HG03520 (cell line): Measurements from ENCODE around the gene HCFC1.

Experiments
- ATAC-seq: cut with Tn5 transposase; IDR thresholded peaks from one replicate; pipeline ENCODE4 v1.9.1; 2021; ENCODE audit warnings: mild to moderate bottlenecking, moderate library complexity; ENCODE audit not compliant: unreplicated experiment

The HCFC1 gene

DNA sequence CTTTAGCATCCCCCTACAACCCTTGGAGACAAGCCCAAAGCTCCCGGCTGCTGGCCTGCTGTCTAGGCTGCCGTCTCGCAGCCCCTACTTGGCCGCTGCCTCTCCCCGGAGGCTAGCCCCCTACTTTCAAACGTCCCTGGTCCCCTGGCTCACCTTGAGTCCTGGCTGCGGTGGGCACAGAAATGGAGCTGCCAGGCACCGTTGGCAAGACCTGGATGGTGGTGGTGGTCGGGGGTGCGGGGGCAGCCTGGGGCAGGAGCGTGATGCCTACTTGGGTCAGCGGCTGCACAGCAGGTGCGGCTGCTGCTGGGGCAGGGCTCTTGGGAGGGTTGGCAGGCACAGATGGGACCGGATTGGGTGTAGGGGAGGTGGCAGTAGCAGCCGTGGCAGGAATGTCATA is 12.0 kb downstream of the HCFC1 start:
- ATAC-seq: no peak

DNA sequence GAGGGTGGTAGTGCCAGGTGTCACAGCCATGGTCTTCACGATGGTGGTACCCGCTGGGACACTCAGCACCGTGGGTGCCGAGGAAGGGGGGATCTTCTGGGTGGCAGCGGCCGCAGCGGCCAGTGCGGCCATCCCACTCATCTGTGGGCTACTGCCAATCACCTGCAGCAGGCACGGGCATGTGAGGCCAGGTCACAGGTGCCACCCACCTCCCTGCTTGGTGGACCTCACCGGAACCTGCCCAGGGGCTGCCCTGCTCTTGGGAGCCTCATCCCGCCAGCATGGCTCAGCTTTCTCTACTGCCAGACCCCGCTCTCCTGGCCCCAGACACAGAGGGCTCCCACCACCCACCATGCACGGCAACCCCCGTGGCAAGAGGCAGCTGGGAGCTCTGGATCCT is 13.0 kb downstream of the HCFC1 start:
- ATAC-seq: no peak

DNA sequence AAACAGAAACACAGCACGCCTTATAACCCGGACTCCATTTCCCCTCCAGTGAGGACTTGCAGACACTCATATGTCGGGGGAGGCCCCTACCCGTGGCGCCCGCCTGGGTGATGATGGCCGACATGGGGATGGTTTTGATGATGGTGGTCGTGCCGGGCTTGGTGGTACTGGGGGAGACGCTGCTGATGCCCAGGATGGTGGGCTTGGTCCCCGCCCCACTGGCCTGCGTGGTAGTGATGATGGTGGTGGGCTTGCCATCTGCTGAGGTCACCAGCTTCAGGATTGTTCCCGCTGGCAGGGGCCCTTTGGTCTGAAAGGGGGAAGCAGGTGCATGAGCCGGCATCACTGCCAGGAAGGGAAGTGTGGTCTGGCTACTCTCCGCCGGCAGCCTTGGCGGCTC is 14.4 kb downstream of the HCFC1 start:
- ATAC-seq: no peak

DNA sequence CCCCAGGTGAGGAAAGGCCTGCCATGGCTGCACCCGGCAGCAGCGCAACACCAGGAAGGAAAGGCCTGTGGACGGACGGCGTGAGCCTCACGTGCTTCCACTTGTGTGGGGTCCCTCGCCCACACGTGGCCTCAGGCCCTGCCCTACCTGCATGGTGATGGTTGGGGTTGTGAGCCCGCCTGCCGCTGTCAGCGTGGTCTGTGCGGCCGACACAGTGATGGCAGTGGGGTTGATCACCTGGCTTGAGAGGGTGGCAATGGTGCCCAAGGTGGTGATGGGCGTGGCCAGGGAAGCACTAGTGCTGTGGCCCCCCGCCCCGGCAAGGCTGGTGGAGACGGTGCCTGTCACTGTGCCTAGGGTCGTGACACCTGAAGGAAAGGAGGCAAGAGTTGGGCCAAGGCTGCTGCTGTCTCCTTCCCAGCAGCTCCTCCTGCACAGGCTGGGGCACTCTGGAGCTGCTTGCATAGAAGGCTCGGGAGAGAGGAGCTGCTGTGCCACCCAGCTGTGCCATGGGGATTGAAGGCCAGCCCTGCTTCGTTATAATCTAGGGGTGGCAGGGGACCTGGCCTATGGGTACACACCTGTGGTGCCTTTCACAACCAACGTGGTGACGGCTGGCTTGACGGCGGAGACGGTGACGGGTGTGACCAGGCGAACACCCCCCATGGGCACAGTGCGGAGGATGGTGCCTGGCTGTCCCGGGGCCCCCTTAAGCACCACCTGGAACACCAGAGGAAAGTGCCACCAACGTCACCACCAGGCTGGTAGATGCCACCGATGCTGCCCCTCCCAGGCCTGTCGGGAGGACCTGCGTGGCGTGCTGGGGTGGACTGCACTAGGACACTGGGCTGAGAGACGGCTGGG is 15.3 kb downstream of the HCFC1 start:
- ATAC-seq: no peak

DNA sequence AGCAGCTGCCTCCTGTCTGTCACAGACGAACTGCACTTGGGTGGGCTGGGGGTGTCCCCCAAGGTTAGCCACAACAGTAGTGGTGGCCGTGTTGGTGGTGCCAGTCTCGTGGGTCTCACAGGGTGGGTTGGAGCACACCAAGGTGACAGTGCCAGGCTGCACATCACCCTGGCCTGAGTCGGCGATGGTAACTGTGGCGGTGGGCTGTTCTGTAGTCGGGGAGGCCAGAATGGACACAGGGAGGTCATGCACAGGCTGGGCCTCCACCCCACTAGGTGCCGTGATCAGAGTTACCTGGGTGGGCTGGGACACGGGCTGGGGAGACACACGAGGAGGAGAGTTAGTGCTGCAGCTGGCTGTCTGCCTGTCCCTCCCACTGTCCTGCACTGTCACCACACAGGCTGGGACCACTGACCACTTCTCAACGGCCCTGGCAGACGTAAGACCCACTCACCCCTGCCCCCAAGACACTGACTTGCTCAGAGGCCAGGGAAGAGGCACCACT is 16.3 kb downstream of the HCFC1 start:
- no peak for ATAC-seq

DNA sequence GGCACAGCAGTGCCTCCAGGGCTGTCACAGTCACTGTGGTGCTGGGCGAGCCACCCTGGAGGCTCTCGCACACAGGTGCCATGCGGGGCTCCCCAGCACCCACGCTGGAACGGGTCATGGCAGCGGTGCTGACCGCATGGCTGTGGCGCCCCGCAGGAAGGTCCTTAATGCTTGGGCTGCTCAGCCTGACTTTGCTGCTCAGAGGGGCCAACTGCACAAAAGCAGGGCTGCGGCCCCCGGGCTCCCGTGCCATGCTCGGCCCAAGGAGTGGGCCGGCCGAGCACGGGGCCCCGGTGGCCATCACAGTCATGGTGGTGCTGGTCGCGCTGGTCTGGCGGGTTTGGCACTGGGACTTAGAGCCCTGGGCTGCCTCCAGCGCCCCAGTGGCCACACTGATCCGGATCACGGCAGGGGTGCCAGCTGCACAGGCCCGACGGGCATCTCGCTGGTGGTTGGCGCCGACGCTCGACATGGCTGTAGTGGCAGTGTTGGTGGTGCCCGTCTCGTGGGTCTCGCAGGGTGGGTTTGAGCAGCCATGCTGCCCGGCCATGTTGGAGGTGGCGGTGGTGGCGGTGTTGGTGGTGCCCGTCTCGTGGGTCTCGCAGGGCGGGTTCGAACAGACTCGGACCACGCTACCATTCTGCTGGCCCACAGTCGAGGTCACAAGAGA is 16.9 kb downstream of the HCFC1 start:
- ATAC-seq: no peak

DNA sequence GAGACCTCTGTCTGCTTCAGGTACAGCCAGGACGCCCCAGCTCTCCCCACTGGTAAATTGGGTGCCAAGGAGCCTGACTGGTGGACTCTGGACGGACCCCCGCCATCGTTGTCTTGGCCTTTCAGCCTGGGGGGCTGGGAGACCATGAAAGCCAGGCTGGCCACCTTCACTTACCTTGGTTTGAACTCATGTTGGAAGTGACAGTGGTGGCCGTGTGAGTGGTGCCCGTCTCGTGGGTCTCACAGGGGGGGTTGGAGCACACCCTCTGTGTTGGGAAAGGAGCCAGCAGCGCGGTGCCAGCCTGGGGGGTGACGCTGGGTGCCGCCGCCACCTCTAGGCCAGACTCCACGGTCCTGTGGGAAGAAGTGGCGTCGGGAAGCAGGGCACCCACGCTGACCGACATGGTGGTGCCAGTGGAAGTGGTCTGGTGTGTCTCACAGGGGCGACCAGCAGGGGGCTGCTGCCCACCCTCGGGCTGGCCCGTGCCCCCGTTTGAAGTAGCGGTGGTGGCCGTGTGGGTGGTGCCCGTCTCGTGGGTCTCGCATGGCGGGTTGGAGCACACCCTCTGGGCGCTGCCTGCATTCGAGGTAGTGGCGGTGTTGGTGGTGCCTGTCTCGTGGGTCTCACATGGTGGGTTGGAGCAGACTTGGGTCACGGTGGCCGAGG is 17.6 kb downstream of the HCFC1 start:
- ATAC-seq: no peak

DNA sequence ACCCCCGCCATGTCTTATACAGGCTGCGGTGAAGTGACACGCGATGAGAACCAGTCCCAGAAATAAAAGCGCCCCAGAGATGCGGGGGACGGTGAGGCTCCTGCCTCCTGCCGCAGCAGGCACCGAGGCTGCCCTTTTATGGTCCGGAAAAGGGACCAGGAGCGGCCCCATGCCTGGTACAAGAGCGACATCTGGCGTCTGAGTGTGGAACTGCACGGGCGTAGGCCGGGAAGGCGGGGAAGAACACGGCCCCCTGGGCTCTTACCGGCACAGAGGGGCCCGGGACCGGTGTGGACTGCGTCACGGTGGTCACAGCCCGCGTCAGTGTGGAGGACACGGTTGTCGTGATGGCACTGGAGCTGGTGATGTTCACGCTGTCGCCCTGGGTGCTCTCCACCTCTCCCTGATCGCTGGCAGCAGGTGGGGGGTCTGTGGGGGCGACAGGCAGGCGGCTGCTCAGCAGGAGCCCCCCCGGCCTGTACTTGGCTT is 18.2 kb downstream of the HCFC1 start:
- ATAC-seq: peak; percentile 45

DNA sequence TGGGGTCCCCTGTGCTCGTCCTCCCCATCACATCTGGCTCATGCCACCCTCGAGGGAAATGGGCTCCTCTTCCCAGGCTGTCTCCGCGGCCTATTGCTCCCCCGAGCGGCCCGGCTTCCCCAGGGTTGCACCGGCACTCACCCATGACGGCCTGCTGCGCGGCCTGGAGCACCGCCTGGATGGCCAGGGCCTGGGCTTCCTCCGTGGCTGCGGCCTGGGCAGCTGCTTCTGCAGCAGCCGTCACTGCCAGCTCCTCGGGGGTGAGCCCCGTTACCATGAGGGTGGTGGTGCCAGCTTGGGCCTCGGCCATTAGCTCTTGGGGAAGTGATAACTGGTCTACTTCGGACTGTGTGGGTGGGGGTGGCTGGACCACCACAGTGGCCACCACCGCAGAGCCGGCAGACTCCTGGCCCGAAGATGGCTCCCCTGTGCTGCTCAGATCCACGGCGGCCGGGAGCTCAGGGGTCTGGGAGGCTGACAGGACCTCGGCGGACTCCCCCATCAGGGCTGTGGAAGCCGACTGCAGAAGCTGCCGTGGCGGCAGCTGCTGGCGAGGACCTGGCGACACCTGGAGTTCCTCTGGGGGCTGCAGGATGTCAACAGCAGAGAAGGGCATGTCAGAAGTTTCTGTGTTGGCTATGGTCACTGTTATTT is 19.1 kb downstream of the HCFC1 start:
- no peak for ATAC-seq

DNA sequence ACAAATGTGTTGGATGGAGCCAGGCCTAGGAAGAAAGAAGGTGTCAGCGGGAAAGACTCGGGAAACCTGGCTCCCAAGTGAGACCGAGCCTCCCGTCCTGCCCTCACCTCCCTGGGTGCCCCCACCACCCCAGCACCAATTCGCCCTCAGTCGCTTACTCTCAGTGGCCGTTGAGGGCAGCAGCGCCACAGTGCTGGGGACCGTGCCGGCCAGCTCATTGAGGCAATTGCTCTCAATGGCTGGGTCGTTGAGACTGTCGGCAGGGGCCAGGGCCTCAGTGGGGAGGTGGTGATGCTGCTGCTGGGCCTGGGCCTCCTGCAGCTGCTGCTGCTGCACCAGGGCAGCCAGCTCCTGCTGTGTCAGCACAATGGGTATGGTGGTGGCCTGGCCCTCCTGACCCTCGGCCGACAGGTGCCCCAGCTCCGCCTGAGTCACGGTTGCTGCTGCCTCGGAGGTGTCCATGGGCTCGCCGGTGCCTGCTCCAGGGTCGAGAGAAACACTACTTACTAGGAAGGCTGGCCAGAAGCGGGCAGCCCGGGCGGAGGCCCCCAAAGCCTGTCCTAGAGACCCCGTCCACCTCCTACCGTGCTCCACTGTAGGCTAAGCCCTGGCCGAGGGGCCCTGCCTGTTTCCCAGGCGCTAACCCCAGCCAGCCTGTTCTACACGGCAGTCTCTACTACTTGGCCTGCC is 19.8 kb downstream of the HCFC1 start:
- ATAC-seq: no peak

DNA sequence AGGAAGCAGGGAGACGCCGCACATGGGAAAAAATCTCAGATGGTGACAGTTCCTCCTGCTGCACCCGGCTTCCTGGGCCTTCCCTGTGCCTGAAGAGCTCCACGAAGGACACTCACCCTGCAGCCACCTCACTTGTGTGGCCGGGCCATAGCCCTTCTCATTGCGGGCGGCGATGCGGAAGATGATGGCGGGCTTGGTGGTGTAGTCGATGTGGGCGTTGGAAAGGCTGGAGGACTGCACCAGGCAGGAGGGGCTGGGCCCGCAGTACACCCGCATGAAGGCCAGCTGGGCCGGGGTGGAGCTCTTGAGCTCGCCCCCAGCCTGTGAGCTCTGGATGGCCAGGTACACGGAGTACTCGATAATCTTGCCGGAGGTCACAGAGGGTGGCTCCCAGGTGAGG is 21.5 kb downstream of the HCFC1 start:
- no peak for ATAC-seq

DNA sequence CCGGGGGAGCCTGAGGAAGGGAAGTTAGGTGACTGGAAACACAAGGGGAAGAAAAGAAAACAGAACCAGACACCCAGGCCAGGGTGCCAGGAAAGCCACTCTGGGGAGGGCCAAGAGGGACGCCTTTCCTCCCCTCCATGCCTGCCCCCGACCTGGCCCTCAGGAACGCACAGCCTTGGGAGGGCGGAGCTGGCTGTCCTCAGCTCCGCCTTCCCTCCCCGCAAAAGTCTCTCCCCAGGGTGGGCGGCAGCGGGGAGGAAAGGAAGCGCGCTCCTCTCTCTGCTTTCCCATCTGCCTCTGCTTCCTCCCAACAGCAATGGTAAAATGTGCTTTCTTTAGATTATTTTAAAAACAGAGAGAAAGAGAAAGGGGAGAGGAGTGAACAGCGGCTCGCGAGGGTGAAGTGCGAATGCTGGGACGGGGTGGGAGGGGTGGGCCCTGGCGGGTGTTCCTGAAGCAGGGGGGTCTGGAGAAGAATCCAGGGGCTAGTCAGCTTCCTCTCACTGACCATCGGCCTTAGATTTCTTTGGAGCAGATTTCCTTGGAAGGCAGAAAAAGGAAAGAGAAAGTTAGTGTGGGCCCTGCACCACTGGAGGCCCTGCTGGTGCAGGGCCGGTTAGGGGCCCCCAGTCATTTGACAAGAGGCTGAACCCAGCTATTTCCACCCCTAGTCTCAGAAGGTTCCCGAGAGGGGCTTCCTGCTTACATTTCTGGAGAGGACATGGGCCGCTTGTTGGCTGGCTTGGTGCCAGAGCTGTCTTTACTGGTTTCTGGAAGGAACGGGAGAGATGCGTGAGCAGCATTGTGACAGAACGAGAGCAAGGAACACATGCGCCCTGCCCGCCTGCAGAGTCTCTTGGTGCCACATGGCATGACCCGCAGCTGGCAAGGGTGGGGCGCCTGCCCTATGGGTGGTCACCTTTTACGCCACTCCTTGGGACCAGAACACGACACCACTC is 22.5 kb downstream of the HCFC1 start:
- ATAC-seq: no peak

DNA sequence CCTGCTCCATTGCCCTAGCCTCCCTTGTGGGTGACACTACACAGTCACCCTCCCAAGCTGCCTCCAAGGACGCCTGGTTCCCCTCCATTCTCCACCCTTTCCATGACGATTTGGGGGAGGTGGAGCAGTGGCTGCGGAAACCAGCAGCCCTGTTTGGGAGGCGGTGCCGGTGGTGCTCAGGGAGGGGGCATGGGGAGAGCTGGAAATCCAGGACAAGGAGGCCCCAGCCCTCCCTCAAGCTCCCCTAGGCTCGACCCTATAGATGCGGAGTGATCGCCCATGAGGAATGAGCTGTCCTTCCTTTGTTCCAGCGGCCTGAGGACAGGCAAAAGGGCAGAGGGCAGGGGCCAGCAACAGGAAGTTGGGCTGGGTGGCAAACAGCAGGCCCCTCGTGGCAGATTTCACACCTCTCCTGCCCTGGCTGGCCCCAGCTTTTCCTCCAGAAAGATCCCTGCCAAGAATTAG is 23.6 kb downstream of the HCFC1 start:
- no peak for ATAC-seq

DNA sequence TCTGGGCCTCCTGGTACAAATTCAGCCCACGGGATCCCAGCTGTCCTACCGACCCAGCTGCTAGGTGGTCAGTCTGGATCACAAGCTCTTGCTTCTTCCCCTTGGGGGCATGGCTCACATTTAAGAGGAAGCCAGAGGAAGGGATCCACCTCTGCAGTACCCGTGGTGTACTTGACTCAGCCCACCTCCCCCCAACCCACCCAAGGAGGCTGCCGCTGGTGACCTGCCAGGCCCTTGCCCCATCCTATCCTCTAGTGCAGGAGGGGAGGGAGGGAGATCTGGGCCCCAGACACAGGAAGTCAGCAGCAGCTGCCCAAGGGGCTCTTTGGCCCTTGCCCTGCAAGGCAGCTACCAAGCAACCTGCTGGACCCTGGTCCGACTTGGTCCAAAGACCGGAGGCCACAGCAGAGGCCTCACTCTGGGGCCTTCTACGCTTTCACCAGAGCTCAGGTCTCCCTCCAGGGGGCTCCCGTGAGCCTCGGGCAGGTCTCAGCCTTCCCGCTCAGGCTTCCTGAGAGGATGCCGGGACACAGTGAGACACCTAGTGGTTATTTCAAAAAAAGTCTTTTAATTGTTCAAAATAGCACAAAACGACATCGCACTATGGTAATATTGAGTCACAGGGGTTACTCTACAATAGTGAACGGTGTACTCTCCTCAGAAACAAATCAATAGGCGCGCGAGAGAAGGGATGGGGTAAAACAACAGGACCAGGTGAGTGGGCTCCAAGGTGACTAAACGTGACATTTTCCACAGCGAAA is 24.4 kb downstream of the HCFC1 start:
- ATAC-seq: peak; percentile 83

DNA sequence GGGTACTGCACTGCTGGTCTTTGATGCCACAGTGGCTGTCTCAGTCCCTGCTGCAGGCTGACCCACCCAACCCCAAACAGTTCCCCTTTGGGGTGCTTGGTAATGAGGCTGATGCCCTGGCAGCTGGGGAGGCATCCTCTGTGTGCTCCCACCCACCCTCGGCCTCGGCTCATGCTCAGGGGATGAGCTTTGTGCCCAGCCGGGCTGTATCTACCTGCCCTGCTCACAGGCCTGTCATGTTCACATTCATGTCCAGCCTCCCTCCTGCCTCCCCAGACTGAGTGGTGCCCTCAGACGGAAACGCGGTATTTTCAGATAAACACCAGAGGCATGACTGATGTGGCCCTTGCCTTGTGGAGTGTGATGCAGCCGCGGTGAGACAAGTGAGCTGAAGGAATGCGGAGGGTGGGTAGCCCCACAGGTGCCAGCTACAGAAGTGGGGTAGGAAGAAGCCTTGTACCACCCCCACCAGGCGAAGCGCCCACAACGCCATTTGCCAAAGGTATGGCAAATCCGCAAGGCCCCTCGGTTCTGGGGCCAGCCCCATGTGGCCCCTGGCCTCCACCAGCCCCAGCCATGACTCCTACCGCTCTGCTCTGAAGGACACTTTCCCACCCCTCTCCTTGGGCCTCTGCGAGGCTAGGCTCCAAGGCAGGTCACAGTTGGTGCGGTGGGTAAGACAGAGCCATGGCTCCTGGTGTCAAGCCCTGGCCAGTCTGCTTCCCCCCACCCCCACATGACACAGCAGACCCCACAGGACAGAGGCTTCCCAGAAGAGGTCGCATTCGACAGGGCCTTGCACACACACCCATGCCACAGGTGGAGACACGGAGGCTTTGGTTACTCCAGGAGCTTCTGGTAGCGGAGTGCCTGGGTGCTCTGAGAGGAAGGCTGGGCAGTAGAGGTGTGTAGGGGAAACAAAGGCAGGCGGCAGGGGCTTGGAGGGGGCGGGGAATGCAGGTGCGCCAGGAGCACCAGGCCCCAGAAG is 25.4 kb downstream of the HCFC1 start:
- ATAC-seq: no peak

DNA sequence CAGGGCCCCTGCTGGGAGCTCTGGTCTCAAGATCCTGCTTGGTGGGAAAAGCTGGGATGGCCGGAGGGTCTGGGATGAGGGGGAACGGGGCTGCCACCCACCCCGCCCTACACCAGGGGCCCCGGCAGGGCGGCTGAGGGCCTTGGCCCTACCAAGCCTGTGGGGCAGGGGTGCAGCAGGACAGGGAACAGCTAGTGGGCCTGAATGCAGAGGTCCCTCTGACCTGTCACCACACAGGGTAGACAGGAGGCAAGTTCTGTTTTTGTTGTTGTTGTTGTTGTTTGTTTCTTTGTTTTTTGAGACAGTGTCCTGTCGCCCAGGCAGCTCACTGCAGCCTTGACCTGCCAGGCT is 26.8 kb downstream of the HCFC1 start:
- ATAC-seq: no peak

DNA sequence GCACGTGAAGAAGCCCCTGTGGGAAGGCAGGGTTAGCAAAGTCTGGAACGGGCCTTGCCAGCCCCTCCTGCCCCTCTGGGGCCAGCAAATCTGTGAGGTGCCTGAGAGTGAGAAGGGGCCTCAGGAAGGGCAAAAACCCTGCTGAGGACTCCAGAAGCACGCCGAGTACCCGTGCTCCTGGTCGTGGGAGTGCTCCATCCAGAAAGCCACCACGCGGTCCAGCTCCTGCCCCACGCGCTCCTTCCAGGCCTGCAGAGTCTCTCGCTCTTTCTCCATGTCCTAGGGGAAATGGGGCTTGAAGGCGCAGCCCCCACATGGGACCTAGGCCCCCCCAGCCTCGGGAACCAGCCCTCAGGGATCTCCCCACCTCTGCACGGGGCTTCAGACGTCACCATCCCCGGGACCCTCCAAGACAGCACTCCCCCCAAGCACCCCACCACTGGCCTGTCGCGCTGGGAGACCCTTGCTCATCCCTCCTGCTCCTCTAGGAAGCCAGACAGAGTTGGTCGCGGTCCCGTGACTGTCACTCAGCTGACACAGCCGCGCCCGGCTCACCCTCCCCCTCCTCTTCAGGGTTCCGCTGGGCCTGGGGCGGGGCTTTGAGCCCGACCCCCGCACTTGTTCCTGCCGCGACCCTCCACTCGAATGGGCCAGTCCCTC is 27.3 kb downstream of the HCFC1 start, which contains the start of gene RENBP:
TSS of gene RENBP (minus strand) at position 504 of the 660 bp plus-strand sequence. CDS start at position 471, 33 bp downstream.
- no peak for ATAC-seq
